Hepatocyte (in vitro differentiated cells): ENCODE data around the gene RPS6KA2.

Experiments
- EZH2 ChIP-seq: fragments of 200-600 bp; sonication (generic); IDR thresholded peaks from 2 replicates; pipeline ENCODE4 v1.6.1; 2016; ENCODE audit warnings: antibody characterized with exemption, mild to moderate bottlenecking, borderline replicate concordance
- EZH2phosphoT487 ChIP-seq: fragments of 200-600 bp; sonication (generic); IDR thresholded peaks from one replicate; pipeline ENCODE4 v1.6.1; 2018; ENCODE audit warnings: antibody characterized with exemption, mild to moderate bottlenecking, low read depth, moderate library complexity; ENCODE audit not compliant: unreplicated experiment, severe bottlenecking
- TF ChIP-seq, protein P1 (sequence below): fragments of 200-600 bp; sonication (generic); IDR thresholded peaks from 2 replicates; pipeline ENCODE4 v1.5.1; 2016; ENCODE audit warnings: antibody characterized with exemption, mild to moderate bottlenecking; ENCODE audit not compliant: poor library complexity

DNA sequence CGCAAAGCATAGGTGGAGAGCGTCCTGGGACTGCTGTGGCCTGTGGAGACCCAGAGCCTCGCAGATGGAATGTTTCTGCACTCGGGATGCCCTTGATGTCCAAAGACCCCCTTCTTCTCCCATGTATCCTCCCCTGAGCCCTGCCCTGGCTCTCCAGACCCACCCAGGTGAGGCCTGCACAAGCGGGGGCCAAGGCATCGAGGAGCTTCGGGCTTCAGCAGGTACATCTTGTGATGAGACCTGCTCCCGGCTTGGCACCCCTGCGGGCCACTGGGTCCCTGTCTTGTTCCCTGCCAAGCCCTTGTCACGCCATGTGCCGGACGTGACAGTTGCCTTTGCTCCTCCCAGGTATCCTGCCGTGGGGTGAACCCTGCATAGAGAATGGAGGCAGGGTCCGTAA lies 125.8 kb downstream of the RPS6KA2 start:
- TF ChIP-seq, protein P1, sequence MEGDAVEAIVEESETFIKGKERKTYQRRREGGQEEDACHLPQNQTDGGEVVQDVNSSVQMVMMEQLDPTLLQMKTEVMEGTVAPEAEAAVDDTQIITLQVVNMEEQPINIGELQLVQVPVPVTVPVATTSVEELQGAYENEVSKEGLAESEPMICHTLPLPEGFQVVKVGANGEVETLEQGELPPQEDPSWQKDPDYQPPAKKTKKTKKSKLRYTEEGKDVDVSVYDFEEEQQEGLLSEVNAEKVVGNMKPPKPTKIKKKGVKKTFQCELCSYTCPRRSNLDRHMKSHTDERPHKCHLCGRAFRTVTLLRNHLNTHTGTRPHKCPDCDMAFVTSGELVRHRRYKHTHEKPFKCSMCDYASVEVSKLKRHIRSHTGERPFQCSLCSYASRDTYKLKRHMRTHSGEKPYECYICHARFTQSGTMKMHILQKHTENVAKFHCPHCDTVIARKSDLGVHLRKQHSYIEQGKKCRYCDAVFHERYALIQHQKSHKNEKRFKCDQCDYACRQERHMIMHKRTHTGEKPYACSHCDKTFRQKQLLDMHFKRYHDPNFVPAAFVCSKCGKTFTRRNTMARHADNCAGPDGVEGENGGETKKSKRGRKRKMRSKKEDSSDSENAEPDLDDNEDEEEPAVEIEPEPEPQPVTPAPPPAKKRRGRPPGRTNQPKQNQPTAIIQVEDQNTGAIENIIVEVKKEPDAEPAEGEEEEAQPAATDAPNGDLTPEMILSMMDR = no peak
- TF ChIP-seq EZH2 = no peak
- TF ChIP-seq EZH2phosphoT487 = no peak
